HuH-7 (cell line): Measurements from ENCODE around the gene POLD2.

ENCODE experiments used
- DNase-seq: peaks from one replicate; pipeline ENCODE4 v3.0.0; 2011; ENCODE audit warnings: low spot score

POLD2 gene

DNA sequence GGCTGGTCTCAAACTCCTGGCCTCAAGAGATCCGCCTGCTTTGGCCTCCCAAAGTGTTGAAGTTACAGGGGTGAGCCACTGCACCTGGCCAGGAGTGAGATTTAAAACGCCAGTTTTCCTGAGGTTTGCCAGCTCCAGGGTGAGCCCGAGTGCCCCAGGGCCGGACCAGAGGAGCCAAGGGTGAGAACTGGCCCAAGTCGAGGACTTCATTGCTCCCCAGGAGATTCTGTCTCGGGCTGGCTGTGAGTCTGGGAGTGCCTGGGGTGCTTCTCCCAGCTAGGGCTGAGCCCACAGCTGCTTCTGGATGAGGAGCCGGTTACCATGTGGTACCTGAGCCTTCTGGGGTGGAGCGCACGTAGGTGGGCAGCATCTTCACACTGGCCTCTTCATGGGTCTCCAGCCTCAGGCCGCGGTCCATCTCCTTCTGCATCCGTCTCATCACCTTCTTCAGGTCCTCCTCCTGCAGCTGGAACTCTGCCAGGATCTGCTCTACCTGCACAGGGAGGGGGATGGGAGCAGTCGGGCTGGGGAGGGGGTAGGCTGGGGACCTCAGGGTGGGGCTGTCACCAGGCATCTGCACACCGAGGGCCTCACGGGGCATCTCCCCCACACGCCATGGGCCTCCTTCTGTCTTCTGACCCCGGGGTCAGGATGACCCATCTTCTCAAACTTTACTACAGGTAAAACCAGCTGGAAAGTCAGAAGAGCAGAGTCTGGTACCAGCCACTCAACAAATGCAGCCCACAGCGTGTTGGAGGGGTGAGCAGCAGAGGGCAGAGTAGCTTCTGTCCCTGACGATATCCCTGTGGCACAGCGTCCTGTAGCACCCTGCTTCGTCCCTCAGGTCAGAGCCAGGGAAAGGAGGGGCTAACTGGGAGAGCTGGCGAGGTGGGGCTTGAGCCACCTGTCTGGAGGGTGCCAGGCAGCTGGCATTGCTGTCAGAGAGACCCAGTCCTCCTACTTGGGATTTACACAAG, 29.9 kb upstream of the POLD2 start:
- no peak for DNase-seq

DNA sequence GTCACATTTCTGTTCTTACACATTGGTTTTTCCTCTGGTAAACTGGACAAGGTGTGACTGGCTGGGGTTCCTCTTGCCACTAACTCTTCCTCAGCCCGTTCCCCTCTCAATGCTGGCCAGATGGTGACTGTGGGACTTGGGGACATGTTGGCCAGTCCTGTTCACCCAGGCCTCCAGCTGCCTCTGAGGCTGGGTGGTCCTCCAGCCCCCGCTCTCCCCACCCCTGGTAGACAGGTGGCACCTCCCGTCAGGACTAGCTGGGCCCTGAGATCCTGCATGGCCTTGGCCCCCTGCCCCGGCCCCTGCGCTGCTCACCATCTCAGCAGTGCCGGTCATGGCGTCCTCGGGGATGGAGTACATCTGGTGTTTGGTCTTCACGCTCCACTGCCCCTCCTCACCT, 28.6 kb upstream of the POLD2 start:
- DNase-seq: no peak

DNA sequence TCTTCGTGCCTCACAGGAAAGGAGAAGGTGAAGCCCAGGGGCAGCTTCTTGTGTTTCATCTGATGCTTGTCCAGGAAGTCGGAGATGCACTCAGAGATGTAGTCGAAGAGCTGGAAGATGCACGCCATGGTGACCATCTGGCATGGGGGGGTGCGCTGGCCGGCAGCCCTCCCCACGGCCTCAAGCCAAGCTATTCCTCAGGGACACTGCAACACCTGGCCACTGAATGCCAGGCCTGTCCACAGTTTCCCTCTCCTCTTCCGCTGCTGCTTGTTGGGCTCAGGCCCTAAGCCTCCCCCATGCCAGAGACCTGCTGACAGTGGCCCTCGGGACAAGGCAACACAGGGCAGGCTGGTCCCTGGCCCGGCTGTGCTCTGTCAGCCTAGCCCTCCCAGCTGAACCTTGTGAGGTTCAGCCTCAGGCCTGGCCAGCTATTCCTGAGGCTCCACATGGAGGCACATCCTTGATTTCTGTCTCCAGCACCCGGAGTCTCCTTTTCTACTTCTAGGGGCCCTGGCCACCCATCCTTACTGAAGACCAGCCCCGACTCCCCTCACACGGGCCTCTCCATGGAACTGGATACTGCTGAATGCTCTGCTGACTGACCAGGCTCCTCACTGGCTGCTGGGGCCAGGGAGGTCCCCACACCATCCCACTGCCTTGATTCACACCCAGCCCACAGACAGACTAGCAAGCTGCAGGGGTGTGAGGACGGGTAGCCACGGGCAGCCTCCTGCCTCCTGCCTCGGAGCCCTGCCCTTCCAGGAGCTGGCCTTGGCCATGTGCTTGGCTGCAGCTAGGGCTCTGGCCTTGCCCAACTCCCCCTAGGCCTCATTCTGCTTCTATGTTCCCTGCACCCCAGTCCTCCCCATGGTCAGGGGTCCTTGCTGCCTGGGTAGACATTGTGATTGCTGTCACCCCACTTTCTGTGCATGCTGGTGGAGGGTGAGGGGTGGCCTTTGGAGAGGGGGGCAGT, 27.9 kb upstream of the POLD2 start:
- DNase-seq: no peak

DNA sequence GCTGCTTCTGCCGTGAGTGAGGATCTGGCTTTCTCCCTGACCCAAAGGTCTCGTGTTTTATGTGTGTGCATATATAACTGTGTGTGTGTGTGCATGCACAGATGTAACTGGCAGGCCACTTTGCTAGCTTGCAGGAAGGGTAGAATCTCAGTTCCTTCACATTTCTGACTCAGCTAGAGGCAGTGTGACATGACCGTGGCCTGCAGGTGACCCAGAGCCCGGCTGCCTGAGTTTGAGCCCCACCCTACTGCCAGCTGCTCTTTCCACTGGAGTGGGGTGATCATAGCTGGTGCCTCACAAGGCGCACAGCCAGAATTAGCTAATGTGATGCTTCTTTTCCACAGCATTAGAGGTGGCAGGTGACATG, 27.1 kb upstream of the POLD2 start:
- no peak for DNase-seq

DNA sequence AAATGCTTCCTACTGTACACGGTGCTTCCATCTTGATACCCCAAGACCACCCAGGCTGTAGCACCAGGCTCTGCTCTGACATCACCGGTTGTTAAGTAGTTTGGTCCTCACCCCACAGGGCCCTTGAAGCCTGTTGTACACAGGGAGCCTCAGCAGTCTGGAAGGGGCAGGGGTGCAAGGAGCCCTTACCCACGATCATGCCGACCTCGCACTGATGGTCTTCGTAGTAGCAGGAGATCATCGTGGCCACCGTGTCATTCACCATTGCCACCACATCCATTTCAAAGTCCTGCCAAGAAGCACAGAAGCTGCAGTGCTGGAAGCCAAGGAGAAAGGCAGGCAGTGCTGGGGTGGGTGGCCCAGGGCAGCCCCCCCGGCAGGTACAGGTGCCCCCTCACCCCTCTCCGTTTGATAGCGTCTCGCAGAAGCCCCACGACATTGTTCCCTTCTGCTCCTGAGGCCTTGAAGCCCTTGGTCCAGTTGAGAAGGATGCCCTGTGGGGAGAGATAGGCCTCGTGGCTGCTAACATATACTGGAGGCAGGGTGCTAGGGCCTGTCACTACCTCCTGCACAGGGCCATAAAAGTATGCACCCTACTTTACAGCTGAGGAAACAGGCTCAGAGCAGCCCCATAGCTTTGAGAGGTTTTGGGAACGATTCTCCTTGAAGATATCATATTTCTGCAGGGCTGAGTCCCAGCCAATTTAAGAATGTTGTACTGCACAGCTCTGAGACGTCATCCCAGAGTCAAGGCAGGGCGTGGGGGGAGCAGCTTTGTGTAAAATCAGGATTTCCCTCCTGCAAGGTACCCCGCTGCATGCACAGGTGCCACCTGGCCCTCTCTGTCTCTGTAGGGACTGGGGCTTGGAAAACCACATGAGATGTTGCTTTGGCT, 26.5 kb upstream of the POLD2 start:
- DNase-seq: no peak

DNA sequence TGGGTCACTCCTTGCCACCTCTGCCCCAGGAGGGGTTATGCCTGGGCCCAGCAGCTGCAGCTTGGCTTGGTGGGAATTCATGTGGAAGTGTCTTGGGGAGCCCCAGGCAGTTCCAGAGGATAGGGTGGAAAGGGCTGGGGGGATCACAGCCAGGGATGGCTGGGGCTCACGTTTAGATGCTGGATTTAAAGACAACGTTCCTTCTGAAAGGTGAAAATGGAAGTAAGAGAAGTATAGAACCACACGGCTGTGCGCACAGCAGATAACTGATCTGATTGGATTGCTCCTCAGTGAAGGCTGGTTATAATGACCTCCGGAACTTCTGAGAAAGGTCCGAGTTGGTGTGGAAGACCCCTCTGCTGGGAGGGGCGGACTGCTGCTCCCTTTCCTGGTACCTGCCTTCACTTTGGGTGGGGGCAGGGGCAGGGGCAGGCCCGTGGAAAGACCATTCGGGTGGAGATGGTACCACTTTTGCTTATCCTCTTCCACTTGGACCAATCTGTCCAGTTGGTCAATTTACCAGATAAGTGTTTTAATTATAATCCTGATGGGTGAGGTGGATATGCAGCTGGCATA, 25.7 kb upstream of the POLD2 start:
- no peak for DNase-seq

DNA sequence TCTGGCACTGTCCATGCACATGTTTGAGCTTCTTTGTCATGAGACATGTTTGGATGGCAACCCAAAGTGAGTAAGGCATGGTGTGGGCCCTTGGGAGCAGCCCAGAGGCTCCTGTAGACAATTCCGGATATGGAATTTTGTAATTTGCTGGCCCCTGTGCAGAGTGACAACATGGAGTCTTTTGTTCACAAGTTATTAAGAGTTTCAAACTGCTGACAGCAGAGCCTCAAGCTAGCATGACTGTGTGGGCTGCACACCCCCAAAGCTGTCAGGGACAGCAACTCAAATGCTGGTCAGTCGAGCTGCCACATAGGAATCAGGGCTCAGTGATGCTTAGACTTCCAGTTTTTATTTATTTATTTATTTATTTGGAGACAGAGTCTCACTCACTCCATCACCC, 24.8 kb upstream of the POLD2 start:
- no peak for DNase-seq

DNA sequence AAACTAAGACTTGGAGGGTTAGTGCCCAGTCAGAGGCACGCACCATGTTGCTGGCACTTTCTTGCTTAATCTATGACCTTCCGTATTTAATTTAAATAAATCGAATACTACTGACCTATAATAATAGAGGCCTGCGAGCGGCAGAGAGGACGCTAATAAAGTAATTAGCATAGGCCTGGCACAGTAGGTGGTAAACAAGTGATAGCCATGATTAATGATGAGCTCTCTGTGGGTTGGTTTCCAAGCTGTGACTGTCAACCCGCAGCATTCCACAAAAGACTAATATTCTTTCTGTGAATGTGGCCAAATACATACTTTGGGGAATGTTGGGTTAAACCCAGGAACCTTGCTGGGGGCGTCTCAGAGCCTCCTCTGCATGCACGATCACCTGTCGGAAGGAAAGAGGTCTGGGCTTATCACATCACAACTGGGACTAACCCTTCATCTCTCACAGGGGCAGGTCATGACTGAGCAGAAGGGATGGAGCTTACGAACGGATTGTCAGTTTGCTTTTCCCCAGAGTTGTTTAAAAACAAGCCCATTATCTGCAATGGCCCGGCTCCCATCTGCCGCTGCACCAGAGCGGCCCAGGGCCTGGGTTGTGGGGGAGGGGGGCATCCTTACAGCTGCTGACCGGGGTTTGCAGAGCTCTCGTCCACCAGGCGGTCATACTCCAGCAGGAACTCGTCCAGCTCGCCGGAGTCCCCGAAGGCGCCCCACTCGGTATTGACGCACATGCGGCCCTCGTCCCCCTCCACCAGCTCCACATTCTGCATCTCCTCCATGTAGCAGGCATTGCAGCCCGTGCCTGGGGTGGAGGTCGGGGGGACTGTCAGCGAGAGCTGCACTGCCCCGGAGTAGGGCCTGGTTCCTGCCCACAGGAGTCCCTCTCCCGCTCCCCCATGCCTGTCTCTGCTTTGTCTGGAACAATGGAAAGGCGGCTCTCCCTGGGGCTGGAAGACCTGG, 24.0 kb upstream of the POLD2 start:
- no peak for DNase-seq

DNA sequence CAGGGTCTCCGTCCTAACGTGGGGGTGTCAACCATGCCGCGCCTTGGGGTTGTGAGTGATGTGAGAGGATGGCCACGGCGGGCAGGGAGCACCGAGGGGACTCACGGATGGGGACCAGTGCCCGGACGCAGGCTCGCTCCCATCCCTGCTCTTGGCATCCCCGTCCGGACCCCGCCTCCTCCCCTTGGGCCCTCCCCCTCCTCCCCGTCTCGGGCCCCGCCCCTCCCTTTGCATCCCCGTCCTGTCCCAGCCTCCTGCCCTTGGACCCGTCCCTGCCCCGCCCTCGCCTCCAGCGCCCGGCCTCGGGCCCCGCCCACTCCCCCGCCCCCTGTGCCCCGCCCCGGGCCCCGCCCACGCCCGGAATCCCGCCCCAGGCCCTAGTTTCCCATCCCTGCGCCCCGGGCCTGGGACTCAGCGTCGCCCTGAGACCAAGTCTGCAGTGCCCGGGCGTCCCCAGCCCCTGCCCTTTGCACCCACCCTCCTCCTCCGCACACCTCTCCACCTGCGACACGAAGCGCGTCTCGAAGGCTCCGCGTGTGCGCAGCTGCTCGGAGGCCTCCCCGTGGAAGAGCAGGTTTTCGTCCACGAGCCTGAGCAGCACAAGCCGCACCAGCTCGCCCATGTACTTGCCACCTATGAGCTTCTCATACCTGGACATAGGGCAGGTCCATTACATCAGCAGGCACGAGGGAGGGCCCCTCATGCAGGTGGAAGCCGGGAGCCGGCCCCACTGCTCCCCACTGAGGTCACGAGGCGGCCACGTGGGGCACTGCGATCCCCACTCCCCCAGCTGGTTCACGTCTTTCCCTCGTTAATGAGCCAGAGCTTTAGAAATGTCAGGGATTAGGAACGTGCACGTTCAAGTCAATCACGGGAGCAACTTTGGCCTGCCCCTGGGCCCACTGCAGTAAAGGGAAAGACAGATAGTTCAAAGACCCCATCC, 22.9 kb upstream of the POLD2 start:
- peak; percentile 64 for DNase-seq

DNA sequence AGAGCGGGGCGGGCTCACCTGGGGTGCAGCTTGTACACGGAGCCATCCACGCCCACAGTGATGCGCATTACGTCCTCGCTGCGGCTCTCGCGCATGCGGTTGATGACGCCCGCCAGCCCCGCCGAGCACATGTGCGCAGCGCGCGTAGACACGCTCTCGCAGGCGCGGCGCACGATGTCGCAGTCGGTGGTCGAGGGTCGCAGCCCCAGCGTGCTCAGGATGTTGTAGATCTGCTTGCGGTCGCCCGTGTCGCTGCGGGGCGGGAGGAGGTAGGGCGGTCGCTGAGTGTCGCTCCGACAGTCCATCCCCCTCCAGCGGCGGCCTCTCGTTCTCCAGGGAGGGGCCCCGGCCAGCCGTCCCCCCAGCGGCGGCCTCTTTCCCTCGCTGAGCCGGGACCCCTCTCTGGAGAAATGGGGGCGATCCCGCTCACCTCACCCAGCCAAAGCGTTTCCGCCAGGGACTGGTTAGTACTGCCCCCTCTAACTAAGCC, 22.2 kb upstream of the POLD2 start:
- no peak for DNase-seq

DNA sequence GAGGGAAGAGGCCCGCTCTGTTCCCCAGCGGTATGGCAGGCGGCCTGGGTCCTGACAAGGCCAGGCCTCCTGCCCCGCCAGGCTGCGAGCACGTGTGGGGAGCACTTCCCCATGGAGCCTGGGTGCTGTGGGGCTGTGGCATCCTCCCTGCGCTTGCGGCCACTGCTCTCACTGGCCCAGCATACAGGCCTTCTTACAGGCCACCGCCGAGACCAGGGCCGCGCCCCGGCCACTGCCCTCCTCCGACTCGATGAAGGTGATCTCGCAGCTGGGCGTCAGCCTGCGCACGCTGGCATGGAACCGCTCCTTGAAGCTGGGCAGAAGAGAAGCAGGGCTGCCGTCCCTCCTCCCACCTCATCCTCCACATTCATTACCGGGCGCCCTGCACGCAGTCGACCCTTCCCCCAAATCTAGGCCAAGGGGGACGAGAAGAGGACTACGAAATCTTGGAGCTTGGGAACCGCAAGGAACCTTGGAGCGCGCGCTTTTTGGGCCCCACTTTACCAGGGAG, 21.7 kb upstream of the POLD2 start:
- DNase-seq: no peak

DNA sequence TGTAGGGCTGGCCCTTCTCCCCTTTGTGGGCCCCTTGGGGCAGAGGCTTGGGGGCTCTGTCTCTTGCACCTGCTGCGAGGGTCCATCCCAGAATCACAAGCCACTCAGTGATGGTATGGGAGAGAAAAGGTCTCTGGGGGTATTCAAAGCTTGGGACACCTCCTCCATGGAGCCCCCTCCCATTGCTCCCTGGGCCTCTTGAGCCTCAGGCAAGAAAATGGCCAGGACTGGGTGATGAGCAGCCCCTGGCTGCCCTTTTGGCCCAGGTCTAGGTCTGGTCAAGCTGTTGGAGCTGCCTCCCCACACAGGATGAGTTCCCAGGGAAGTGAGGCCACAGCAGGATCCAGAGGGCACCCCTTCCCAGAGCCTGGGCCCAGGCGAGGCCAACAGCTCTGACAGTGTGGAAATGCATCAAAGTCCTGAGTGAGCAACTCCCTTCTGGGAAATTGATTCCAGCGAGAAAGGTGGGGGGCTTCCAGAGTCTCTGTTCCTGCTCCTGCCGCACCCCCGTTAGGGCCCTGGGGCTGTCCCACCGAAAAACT, 21.1 kb upstream of the POLD2 start:
- DNase-seq: no peak

DNA sequence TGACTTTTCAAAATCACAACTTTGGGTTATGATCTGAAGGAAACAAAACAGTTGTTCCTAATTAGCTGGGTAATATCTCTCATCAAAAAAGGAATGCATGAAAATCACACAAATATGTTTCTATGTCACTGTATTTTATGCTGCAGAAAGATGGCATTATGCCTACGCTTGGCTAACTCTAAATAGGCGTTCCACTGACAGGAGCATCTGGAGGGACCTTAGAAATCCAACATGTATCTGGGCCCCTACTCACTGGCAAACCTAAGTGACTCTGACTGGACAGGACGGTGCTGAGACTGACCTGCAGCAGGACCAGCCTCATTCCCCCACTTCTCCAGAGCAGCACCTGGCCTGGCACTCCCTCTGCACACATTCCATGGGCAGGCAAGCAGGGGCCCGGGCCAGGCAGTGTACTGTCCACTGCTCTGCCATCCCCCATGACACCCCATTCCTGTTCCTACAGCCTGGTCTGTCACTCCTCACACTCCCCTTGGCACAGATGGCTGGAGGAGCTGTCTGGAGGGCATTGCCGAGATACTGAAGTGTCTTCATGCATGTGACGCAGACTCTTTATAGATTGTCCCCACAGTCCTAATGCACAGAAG, 20.4 kb upstream of the POLD2 start:
- DNase-seq: no peak

DNA sequence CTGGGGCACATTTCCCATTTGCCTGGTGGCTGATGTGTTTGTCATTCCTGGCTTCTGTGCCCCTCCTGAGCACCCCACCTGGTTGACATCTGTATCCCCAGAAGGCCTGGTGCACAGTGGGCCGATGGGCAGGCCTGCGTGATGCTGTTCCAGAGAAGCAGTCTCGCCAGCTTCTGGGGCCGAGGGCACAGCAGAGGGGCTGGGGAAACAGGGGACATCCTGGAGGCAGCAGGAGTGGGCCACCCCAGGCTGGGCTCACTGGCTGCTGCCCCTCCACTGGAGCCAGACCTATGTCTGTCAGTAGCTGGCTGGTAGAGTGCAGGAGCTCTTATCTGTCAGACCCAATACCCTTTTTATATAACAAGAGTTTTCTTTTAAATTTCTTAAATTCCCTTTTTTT, 18.7 kb upstream of the POLD2 start:
- no peak for DNase-seq

DNA sequence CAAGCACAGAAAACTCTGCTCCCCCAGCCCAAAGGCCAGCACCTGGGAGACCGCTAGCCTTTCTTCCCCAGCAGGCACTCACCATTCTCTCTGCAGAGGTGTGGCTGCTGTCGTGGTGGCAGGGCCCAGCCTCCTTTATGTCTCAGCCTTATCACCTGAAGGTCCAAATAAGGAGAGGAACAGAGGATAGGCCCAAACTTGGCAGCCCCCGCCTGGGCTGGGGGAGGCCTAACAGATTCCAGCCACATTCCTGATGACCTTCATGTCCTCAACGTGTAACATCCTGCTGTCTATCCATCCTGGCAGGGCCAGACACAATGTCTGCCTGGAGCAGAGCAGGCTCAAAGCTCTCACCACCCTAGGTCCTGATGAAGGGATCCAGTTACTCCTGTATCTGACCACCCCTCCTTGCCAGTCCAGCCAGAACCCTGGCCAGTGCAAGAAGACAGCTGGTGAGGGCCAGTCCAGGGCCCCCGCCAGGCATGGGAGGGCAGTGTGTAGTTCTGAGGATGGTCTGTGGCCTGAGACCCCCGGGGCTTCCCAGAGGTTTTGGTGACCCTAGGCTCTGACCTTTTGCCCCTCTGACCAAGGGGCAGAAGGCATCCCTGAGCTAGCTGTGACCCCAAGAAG, 18.0 kb upstream of the POLD2 start, which contains the start of gene MYL7:
MYL7 (minus strand) TSS at position 112 of the 630 bp plus-strand sequence; CDS start at position 85, 27 bp downstream.
- DNase-seq: no peak

DNA sequence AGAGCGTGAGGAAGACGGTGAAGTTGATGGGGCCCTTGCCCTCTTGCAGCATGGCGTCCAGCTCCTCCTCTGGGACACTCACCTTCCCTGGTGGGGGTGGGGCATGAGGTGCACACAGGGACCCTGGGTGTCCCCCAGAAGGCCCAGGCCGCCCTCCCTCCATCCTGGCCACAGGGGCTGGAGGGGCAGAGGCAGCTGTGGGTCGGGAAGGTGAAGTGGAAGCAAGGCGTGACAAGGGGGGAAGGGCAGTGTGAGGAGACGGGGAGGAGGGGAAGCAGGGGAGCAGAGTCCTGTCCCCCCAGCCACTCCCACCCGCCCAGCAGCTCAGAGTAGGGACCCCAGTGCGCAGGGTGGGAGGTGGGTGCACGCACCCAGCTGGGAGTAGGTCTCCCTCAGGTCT, 17.0 kb upstream of the POLD2 start:
- no peak for DNase-seq

DNA sequence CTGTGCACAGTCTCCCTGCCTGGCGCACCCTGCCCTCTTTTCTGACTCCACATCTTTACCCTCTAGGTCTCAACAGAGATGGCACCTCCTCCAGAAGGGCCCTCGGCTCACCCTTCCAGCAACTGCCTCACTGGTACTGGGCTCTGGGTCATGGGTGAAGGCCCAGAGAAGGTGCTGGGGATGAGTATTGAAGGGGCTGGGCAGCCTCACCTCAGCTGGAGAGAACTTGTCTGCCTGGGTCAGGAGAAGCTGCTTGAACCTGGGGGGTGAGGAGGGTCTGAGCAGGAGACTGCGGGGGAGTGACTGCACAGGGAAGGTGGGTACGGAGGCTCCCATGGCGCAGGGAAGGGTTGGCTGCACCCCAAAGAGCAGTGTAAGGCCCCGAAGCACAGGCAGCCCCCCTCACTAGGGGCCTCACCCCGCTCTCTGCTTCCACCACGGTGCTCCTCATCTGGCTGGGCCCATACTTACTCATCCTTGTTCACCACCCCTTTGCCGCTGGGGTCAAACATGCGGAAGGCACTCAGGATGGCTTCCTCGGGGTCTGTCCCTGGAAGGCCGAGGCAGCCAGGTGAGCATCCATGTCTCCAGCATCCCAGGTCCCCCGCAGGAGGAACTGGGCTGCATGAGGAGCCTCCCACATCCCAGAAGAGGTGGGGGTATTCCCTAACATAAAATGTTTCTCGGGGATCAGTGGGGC, 16.1 kb upstream of the POLD2 start:
- no peak for DNase-seq
